NCI-H1092 (cell line): ENCODE results near the gene AKAP13.
A peak's percentile ranks its signal among the peaks of the same experiment; 100 is the strongest.

Experiments
- DNase-seq: peaks from one replicate; lab custom pipeline; 2025; lab: John Stamatoyannopoulos, UW

The AKAP13 gene

DNA sequence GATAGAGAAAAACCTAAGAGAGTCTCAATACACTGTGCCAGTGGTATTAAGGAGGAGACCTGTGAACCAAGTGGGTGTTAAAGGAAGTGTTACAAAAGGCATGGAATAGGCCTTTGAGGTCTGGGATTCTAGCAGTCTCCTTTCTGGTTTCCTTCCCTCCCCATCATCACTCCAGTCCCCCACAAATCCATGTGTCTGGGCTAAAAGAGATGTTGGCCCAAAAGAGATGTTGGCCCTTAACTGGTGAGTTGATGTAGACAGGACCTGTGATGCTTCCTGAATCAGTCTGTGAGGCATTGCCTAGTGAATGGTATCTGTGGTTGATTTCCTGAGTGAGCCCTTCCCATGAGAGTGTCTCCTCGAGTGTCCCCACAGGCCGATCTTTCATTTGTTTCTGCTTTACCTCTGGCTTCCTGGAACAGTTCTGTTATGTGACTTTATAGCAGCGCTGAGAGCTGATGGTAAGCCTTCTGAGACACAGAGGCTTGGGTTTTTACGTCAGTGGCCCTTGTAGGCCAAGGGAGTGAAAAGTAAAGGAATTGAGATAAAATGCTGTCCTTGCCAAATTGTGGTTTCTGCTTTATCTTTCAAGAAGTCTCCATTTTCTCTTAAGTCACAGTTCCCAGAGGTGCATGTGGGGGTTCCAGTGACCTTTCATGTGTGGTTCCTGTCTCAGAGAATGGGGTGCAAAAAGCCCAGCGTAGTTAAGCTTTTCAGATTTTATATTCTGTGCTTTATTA lies 326.5 kb downstream of the AKAP13 start:
- no peak for DNase-seq

DNA sequence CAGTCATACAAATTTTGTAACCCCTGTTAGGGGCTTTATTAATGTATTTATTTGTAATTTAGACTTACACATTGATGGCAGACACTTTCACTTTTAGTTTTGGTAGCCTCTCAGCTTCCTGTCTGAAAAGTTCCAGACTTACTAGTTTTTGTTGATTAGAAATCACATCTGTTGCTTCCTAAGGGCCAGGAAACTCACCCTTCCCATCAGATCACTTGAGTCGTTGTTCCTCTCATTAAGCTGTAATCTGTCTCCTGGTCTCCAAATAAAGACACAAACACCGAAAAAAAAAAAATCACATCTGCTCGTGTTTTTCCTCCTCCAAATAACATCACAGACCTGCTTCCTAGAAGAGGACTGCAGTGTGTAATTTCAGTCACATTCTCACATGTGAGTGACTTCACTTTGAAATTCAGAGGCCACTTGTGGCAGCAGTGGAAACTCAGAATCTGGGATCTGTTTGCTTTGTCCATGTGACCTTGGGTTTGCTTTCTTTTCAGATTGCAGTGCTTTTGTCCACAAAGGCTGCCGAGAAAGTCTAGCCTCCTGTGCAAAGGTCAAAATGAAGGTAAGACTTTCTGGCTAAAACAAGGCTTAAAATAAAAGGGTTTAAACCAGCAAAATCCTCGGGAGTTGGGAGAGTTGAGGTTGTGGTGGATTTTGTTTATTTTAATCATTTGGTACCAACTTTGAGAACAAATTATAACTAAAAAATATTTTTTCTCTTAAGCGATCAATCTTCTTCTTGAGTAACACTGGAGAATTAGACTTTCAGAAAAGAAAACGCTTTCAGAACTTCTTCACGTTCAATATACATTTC lies 327.3 kb downstream of the AKAP13 start:
- DNase-seq = no peak

DNA sequence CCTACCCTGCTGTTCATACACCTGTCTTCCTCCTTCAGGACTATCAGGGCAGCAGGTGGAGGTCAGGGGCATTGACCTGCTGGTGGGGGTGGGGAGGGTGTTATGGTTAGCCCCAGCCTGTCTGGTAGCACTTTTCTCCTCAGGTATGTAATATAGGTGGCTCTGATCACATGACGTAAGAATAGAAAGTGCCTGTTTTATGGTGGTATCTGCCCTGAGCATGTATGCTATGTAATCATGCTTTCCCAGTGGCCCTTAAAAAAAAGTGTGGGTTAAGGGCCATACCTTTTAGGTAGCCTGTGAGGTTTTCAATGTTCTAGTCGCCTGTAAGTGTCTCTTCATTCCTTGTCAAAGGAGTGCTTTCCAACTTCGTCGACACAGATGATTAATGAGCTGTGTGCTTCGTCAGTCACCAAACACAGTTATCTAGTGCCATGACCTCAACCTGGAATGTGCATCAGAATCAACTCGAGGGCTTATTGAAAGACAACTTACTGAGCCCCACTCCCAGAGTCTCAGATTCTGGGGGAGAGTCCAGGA lies 328.1 kb downstream of the AKAP13 start:
- DNase-seq = no peak

- DNase-seq = no peak
These were observed 328.8 kb downstream of the AKAP13 start for GRCh38 chr15:85709250-85709649.

DNA sequence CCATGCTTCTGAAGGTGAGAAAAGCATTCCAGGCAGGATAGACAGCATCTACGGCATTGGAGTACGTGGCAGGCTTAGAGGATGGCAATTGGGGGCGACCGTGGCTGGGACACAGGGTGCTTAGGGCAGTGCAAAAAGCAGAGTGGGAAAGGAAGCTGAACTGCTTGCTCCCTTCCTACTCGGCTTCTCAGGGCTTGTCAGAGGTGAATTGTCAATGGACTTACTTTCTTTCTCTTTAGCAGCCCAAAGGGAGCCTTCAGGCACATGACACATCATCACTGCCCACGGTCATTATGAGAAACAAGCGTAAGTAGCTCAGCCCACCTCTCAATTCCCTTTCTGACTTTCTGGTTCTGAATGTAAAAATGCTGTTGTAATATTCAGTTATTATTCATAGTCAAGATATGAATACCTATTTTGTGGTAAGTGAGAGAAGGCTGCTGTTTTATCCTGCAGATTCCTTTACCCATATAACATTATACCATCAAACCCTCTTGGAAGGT lies 330.0 kb downstream of the AKAP13 start:
- no peak for DNase-seq

DNA sequence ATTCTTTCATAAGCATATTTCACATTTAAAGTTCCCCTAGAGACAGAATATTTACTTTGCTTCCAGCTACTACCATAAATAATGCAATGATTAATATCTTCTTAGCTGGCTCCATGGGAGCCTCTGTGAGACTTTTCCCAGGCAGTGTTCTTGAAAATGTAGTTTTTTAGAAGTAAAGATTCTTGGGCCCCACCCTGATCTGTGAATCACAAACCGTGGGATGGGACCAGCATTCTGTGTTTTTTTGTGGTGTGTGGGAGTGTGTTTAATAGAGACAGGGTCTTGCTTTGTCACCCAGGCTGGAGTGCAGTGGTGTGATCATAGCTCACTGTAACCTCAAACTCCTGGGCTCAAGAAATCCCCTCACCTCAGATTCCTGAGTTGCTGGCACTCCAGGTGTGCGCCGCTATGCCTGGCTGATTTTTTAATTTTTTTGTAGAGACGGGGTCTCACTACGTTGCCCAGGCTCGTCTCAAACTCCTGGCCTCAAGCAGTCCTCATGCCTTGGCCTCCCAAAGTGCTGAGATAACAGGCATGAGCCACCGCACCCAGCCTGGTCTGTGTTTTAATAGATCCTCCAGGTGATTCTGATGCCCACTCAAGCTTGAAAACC lies 331.3 kb downstream of the AKAP13 start:
- DNase-seq = no peak

- DNase-seq = no peak
These were observed 335.9 kb downstream of the AKAP13 start for GRCh38 chr15:85716261-85716660.

GRCh38 chr15:85717212-85717611 lies 336.8 kb downstream of the AKAP13 start:
- no peak for DNase-seq

DNA sequence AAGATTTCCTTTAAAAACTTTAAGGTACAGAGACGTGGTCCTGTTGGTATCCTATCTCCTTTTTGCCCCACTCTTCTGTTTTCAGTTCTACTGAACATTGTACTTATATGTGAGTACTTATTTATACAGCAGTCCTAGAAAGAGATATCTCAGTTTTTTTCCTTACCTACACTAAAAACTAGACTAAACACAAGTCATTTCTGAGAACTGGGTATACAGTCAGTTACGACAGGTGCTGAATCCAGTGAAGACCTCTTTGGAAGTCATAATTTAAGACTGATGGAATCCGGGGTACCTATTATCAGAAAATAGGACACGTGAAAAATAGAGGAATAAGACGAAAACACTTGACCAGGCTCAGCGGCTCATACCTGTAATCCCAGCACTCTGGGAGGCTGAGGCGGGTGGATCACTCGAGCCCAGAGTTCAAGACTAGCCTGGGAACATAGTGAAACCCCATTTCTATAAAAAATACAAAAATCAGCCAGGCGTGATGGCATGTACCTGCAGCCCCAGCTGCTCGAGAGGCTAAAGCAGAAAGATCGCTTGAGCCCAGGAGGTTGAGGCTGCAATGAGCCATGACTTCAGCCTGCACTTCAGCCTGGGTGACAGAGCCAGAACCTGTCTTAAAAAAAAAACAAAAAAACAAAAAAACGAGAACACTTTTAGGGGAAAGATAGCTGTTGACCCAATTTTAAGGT lies 338.0 kb downstream of the AKAP13 start:
- DNase-seq = no peak

DNA sequence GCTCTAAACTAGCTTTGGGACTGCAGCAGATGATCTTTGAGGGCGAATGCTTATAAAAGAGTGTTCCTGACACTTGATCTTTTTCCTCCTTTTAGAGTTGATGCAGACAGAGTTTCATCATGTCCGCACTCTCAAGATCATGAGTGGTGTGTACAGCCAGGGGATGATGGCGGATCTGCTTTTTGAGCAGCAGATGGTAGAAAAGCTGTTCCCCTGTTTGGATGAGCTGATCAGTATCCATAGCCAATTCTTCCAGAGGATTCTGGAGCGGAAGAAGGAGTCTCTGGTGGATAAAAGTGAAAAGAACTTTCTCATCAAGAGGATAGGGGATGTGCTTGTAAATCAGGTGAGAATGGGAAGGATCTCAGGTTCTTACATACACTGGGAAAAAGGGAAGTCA lies 338.6 kb downstream of the AKAP13 start:
- DNase-seq = no peak

- no peak for DNase-seq
These were observed 342.2 kb downstream of the AKAP13 start for GRCh38 chr15:85722374-85723152.

GRCh38 chr15:85723960-85724945 lies 343.9 kb downstream of the AKAP13 start:
- DNase-seq = no peak

DNA sequence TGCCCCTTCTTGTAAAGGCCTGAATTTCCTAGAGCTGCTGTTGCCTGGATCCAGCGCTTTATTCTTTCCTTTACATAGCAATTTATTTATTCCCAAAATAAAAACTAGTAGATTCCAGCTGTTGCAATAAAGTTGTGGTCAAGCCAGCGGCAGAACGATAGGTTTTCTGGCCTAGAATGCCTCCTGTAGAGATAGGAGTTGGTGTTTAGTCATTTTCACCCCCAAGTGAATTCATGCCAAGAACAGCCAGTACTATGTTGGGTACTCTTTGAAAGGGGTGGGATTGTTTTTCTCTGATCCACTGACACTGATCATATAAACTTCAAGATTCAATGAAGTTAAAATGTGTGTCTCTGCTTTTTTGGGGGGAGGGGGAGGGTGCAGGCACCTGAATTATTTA lies 344.6 kb downstream of the AKAP13 start:
- no peak for DNase-seq

GRCh38 chr15:85725564-85725963 lies 345.2 kb downstream of the AKAP13 start:
- no peak for DNase-seq

GRCh38 chr15:85726454-85726853 lies 346.1 kb downstream of the AKAP13 start:
- no peak for DNase-seq

DNA sequence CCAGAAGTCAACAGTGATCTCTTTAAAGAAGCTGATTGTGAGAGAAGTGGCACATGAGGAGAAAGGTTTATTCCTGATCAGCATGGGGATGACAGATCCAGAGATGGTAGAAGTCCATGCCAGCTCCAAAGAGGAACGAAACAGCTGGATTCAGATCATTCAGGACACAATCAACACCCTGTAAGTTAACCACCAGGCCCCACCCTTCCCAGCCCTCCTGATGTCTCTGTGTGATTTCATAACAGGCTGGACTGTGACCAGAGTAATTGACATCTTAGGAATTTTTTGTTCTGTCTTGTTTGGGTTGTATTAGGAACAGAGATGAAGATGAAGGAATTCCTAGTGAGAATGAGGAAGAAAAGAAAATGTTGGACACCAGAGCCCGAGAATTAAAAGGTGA lies 346.7 kb downstream of the AKAP13 start:
- no peak for DNase-seq

GRCh38 chr15:85730001-85730820 lies 349.8 kb downstream of the AKAP13 start:
- peak; percentile 24 for DNase-seq

DNA sequence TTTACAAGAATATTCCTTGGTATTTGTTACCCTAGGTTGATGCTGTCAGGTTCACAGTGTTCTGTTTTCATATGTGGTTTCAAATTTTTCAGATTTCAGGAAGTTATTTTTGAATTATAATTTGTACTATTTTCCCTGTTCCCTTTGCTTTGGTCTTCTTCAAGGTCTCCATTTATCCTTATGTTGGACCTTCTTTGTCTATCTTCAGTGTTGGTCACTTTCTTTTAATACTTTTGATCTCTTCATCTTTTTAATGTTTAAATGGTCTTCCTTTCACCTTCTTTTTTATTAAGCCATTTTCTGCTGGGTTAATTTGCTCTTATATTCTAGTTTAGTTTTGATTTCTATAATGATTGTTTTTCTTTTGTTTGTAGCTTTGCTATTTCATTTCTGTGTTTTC lies 353.0 kb downstream of the AKAP13 start:
- DNase-seq = no peak

- no peak for DNase-seq
These were observed 356.7 kb downstream of the AKAP13 start for GRCh38 chr15:85737061-85737460.
